Measurements from ENCODE around the gene VCPKMT. TPM values are rescaled to one million over a fixed set of nuclear protein-coding genes. Genes with fewer than 3 reads are reported as not detected.

Gene VCPKMT
- total and polyA plus RNA-seq, 8 donors: 2.8 to 13.3 (median 3.0) TPM

DNA sequence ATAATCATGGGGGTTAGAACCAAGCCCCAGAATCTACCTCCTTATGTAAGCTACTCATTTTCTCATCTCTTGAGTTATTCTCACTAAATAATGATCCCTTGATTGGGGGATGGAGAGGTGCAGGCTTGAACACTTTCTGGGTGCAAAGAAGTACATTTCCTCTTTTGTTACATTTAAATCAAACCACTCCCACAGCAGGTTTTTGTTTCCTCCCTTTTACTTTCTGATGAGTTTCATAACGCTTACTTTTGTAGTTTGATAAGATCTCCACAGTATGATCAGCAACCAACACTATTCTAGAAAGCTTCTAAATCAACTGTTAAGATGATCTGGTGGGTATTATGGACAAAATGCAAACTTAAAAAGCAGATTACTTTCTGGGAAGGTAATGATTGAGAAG lies 20.5 kb downstream of the VCPKMT start:
- no peak overlapping the region for H3K27ac ChIP-seq
- FAIRE-seq (no peak), DNase-seq (no peak), ATAC-seq (no peak)
- H3K4me1 ChIP-seq: peaks cover 0 to 5% (median under 1%) of the 10 kb centered on the region in 3 donors
- no peak overlapping the region for H3K4me3 ChIP-seq
- no peaks in the 10 kb centered on the region for H3K36me3 ChIP-seq
- H3K9me3 ChIP-seq: no peaks in the 10 kb centered on the region
- WGBS, 2 donors: 67 to 79% methylated on average over 1 of the region's 1 CpG
- TF ChIP-seq, protein P1, sequence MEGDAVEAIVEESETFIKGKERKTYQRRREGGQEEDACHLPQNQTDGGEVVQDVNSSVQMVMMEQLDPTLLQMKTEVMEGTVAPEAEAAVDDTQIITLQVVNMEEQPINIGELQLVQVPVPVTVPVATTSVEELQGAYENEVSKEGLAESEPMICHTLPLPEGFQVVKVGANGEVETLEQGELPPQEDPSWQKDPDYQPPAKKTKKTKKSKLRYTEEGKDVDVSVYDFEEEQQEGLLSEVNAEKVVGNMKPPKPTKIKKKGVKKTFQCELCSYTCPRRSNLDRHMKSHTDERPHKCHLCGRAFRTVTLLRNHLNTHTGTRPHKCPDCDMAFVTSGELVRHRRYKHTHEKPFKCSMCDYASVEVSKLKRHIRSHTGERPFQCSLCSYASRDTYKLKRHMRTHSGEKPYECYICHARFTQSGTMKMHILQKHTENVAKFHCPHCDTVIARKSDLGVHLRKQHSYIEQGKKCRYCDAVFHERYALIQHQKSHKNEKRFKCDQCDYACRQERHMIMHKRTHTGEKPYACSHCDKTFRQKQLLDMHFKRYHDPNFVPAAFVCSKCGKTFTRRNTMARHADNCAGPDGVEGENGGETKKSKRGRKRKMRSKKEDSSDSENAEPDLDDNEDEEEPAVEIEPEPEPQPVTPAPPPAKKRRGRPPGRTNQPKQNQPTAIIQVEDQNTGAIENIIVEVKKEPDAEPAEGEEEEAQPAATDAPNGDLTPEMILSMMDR (IDR thresholded peaks at IDR 0.05): no peak
- intact Hi-C loops (cut with DNase I): no loop called here
- no peaks in the 10 kb centered on the region for H3K27me3 ChIP-seq

DNA sequence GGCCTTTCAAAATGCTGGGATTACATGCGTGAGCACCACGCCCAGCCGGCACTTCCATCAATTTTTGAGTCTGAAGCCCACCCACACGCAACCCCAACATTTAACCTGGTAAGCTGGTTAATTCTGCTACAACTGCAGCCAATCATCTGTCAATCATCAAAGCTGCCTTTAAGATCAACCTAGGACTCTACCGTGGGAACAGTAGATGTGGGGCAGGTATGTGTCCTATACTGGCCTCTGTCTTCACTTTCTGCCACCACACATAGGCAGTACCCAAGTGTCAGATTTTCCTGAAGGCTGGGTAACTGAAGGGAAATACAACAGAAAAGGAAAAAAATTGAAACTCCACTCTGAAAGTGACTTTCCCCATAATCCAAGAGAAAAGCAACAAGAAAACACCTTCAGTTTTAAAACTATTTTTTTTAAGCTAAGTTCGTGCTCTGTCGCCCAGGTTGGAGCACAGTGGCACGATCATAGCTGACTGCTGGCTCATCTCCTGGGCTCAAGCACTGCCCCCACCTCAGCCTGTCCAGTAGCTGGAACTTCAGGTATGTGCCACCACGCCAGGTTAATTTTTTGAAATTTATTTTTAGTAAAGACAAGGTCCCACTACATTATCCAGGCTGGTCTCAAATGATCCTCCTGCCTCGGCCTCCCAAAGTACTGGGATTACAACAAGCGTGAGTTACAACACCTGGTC lies 22.2 kb downstream of the VCPKMT start:
- WGBS, 2 donors: 93 to 96% methylated on average over 11 of the region's 11 CpGs

DNA sequence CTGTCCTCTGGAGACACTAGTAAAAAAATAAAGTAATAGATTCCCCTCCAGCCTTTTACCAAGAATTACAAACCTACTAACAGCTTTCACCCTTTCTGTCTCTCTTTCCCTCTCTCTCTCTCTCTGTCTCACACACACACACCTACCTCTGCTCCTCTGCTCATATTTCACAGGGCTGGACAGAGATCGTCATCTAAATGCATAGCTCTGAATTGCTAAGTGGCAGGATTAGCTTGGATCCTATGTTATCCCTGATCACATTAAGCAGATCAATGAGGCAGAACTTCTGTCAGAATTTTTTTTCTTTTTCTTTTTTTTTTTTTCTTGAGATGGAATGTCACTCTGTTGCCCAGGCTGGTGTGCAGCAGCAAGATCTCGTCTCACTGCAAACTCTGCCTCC lies 22.9 kb downstream of the VCPKMT start:
- no peak for FAIRE-seq
- TF ChIP-seq, protein P1 (IDR thresholded peaks at IDR 0.05): no peak
- H3K36me3 ChIP-seq: no peaks in the 10 kb centered on the region
- H3K9me3 ChIP-seq: no peaks in the 10 kb centered on the region
- 83 to 84% methylated on average over 2 of the region's 2 CpGs for WGBS, 2 donors
- H3K4me3 ChIP-seq: no peak overlapping the region
- H3K27me3 ChIP-seq: no peaks in the 10 kb centered on the region
- no peaks in the 10 kb centered on the region for H3K4me1 ChIP-seq
- ATAC-seq: no peak
- H3K27ac ChIP-seq: no peak overlapping the region
- no peak for DNase-seq
- intact Hi-C loops (cut with DNase I): no loop called here

More for the DNA sequence above, 22.2 kb downstream of the VCPKMT start:
- no peaks in the 10 kb centered on the region for H3K36me3 ChIP-seq
- ATAC-seq (no peak), DNase-seq (no peak), FAIRE-seq (no peak)
- no peaks in the 10 kb centered on the region for H3K9me3 ChIP-seq
- no peaks in the 10 kb centered on the region for H3K4me1 ChIP-seq
- TF ChIP-seq, protein P1 (IDR thresholded peaks at IDR 0.05): no peak
- no peak overlapping the region for H3K27ac ChIP-seq
- intact Hi-C loops (cut with DNase I): no loop called here
- no peaks in the 10 kb centered on the region for H3K27me3 ChIP-seq
- no peak overlapping the region for H3K4me3 ChIP-seq

DNA sequence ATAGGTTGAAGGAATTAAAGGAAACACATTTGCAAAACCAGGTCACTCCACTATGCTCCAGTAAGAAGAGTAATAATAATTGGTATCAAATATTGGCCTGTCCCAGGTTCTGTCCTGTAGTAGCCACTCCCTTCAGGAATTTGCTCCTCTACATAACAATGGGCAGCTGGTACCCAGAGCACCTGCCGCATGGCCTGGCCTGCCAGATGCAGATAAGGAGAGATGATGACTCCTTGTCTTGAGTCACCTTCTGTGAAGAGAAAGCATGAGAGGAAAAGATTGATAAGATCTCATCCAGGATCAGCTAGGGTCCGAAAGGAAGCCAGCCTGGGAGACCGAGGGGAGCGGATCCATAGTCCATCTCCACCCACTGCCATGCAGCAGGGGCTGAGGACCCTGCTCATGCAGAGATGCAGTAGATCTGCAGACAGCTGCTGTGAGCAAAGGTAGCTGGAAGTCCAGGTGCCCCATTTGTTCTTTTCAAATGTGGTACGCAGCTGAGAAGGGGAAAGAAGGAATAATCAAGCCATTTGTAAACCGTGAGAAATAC lies 24.3 kb downstream of the VCPKMT start:
- Histone ChIP-seq H3K4me3 (no peak overlapping the region), H3K36me3 (no peaks in the 10 kb centered on the region), H3K9me3 (no peaks in the 10 kb centered on the region), H3K27ac (no peak overlapping the region), H3K27me3 (no peaks in the 10 kb centered on the region), H3K4me1 (no peaks in the 10 kb centered on the region)
- ATAC-seq (no peak), FAIRE-seq (no peak), DNase-seq (no peak)
- intact Hi-C loops (cut with DNase I): no loop called here
- TF ChIP-seq, protein P1 (IDR thresholded peaks at IDR 0.05): no peak
- 89 to 90% methylated on average over 6 of the region's 6 CpGs for WGBS, 2 donors

DNA sequence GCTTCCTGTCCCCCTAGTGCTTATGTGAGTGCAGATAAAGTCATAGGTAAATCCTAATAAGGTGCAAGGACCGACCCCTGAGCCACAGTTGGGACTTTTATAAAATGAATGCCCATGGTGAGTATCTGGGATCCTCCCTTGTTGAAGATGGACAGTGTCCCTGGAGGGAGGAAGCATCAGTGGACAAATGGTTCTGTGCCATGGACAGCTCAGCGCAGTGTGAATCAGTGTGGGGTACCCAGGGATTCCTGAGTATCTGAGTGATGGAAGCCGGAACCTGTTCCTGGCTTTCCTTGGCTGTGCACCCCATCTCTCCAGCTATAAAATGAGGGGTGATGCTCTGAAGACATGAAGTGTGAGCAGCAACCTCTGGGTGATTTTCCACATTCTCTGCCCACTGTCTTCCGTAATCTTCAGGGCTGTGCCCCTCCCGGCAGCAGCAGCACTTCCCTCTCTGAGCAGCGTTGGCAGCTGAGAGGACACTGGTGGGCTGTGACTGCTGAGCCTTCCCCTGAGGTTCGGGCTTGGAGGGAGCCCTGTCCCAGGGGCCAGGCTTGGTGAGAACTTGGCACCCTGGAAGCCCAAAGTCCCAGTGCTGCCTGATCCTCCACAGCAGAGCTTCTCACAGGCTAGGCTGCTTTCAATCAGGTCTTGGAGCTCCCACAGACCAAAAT lies 25.0 kb downstream of the VCPKMT start:
- intact Hi-C loops (cut with DNase I): no loop called here
- WGBS, 2 donors: 87 to 89% methylated on average over 7 of the region's 7 CpGs
- H3K4me3 ChIP-seq: no peak overlapping the region
- H3K27ac ChIP-seq: no peak overlapping the region
- H3K9me3 ChIP-seq: no peaks in the 10 kb centered on the region
- TF ChIP-seq, protein P1 (IDR thresholded peaks at IDR 0.05): no peak
- H3K4me1 ChIP-seq: no peaks in the 10 kb centered on the region
- no peak for FAIRE-seq
- no peak for DNase-seq
- no peak for ATAC-seq
- no peaks in the 10 kb centered on the region for H3K36me3 ChIP-seq
- no peaks in the 10 kb centered on the region for H3K27me3 ChIP-seq
